PFSK-1 (cell line): ENCODE results near the gene METTL1.

Experiments
- FOXP2 ChIP-seq: optimal IDR thresholded peaks from 2 replicates; pipeline ENCODE3; 2011; ENCODE audit warnings: borderline replicate concordance, control low read depth, inconsistent platforms; ENCODE audit not compliant: insufficient read depth; ENCODE audit errors: extremely low read length, extremely low read depth
- POLR2AphosphoS5 ChIP-seq: IDR thresholded peaks from 2 replicates; pipeline ENCODE4 v1.6.1; 2012; ENCODE audit warnings: low read depth, mild to moderate bottlenecking, control low read depth, low read length, moderate library complexity
- SIN3A ChIP-seq: IDR thresholded peaks from 2 replicates; pipeline ENCODE4 v1.6.1; 2012; ENCODE audit warnings: mild to moderate bottlenecking, low read length, moderate library complexity, borderline replicate concordance; ENCODE audit not compliant: insufficient read depth
- TAF1 ChIP-seq: IDR thresholded peaks from 2 replicates; pipeline ENCODE4 v1.6.1; 2012; ENCODE audit warnings: low read length, control low read depth, borderline replicate concordance; ENCODE audit not compliant: insufficient read depth
- TF ChIP-seq, protein P1 (sequence below), 2 experiments: IDR thresholded peaks; 2 replicates each; pipeline versions ENCODE4 v1.6.1 to v1.8.0; 2011 to 2012; ENCODE audit warnings: low read depth in 2 of 2, low read length in 2 of 2, control low read depth in 1 of 2, inconsistent platforms in 1 of 2, mild to moderate bottlenecking in 1 of 2, moderate library complexity in 1 of 2; ENCODE audit not compliant: insufficient read depth in 1 of 2

The METTL1 gene

DNA sequence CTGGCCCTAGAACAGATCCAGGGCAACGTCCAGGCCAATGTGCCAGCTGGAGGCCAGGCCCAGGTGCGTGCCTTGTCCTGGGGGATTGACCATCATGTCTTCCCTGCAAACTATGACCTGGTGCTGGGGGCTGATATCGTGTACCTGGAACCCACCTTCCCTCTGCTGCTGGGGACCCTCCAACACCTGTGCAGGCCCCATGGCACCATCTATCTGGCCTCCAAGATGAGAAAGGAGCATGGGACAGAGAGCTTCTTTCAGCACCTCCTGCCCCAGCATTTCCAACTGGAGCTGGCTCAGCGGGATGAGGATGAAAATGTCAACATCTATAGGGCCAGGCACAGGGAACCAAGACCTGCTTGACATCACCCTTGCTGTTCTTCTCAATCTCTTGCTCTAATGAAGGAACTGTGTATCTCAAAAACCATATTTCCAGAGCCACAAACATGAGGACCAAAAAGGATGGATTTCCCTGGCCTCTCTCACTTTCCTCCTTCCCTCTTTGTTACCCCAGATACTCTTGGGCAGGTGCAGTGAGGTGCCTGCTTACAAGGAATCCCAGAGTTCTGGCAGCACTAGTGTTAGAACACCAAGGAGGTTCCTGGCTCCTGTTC, 8.5 kb upstream of the METTL1 start:
- no peak for TF ChIP-seq FOXP2
- no peak for TF ChIP-seq POLR2AphosphoS5
- TF ChIP-seq TAF1, result no peak
- TF ChIP-seq, protein P1, sequence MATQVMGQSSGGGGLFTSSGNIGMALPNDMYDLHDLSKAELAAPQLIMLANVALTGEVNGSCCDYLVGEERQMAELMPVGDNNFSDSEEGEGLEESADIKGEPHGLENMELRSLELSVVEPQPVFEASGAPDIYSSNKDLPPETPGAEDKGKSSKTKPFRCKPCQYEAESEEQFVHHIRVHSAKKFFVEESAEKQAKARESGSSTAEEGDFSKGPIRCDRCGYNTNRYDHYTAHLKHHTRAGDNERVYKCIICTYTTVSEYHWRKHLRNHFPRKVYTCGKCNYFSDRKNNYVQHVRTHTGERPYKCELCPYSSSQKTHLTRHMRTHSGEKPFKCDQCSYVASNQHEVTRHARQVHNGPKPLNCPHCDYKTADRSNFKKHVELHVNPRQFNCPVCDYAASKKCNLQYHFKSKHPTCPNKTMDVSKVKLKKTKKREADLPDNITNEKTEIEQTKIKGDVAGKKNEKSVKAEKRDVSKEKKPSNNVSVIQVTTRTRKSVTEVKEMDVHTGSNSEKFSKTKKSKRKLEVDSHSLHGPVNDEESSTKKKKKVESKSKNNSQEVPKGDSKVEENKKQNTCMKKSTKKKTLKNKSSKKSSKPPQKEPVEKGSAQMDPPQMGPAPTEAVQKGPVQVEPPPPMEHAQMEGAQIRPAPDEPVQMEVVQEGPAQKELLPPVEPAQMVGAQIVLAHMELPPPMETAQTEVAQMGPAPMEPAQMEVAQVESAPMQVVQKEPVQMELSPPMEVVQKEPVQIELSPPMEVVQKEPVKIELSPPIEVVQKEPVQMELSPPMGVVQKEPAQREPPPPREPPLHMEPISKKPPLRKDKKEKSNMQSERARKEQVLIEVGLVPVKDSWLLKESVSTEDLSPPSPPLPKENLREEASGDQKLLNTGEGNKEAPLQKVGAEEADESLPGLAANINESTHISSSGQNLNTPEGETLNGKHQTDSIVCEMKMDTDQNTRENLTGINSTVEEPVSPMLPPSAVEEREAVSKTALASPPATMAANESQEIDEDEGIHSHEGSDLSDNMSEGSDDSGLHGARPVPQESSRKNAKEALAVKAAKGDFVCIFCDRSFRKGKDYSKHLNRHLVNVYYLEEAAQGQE (IDR thresholded peaks at IDR 0.05; ENCODE audit: insufficient read depth in 1 of 2, low read depth in 2 of 2, low read length in 2 of 2), result no peak
- no peak for TF ChIP-seq SIN3A

DNA sequence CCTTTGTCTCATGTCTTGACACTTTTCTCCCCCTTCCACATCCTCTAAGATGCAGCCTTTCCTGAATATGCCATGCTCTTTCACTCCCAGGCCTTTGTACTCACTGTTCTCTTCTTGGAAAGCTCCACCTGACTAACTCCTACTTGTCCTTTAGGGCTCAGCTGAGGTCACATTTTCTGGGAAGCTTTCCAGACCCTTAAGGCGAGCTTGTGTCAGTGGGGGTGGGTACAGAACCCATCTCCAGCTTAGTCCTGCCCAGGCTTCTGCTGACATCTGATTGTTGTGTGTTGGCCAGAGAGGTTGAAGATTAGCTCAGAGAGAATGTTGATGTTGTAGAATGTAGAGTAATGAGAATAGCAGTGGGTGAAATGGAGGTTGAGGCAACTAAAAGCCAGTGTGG, 7.8 kb upstream of the METTL1 start:
- no peak for TF ChIP-seq FOXP2
- TF ChIP-seq TAF1, result no peak
- TF ChIP-seq, protein P1 (IDR thresholded peaks at IDR 0.05; ENCODE audit: insufficient read depth in 1 of 2, low read depth in 2 of 2, low read length in 2 of 2), result no peak
- no peak for TF ChIP-seq SIN3A
- TF ChIP-seq POLR2AphosphoS5, result no peak

DNA sequence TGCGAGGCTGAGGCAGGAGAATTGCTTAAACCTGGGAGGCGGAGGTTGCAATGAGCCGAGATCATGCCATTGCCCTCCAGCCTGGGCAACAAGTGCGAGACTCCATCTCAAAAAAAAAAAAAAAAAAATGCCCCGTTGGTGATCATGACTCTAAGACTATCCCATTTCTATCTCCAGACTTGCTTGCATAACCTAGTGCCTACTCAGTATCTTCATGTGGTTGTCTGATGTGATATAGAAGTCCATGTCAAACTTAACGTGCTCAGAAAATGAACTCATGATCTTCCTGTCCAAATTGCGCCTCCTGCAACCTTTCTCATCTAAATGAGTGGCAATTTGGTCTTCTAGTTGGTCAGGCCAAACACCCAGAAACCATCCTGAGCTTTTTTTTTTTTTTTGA, 6.0 kb upstream of the METTL1 start:
- TF ChIP-seq, protein P1 (IDR thresholded peaks at IDR 0.05; ENCODE audit: insufficient read depth in 1 of 2, low read depth in 2 of 2, low read length in 2 of 2), result no peak
- TF ChIP-seq FOXP2 (no peak), TAF1 (no peak), SIN3A (no peak), POLR2AphosphoS5 (no peak)

DNA sequence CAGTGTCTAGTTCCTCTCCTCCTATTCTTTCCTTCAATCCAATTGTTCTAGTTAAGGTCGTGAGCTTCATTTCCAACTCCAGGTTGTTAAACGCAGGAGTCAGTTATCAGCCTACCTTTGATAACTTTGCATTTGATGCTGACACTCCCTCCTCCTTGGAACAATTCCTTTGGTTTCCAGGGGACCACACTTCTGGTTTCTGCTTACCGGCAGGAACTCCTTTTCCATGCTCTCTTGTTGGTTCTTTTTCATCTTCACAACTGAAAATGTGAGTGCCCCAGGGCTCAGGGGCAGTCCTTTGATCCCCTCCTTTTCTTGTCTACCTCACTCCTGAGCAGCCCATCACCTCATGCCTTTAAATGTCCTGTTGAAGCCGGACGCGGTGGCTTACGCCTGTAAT, 5.5 kb upstream of the METTL1 start:
- TF ChIP-seq, protein P1 (IDR thresholded peaks at IDR 0.05; ENCODE audit: insufficient read depth in 1 of 2, low read depth in 2 of 2, low read length in 2 of 2), result no peak

DNA sequence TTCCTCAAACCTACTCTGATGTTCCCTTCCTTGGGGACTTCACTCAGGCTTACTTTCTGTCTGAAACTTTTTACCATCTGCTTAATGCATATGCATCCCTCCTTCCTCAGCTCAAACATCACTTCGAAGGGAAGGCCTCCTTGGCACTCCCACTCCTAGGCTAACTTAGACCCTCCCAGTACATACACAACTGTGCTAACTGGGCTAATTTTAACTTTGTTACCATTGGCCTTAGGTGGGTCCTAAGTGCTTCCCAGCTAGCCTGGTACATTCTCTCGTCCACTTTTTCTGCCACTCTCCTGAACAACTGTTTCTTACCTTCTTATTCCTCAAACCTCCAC, 4.3 kb upstream of the METTL1 start:
- TF ChIP-seq FOXP2 (no peak), POLR2AphosphoS5 (no peak), SIN3A (no peak), TAF1 (no peak)
- TF ChIP-seq, protein P1 (IDR thresholded peaks at IDR 0.05; ENCODE audit: insufficient read depth in 1 of 2, low read depth in 2 of 2, low read length in 2 of 2), result no peak
